ENCODE measurements around the gene P2RY14. TPM values are rescaled to one million over a fixed set of nuclear protein-coding genes. Genes with fewer than 3 reads are reported as not detected.

Gene P2RY14
- total RNA-seq, 1 donor from 2014 or later: not detected

GRCh38 chr3:151307583-151308488 lies 29.5 kb upstream of the P2RY14 start:
- peaks cover 9% of the 10 kb centered on the region for H3K4me1 Mint-ChIP-seq (ENCODE audit: low read depth)
- H3K36me3 Mint-ChIP-seq (ENCODE audit: insufficient read depth): no peaks in the 10 kb centered on the region
- no peaks in the 10 kb centered on the region for H3K27me3 Mint-ChIP-seq
- no peak overlapping the region for H3K4me3 Mint-ChIP-seq (ENCODE audit: low read depth)
- H3K9me3 Mint-ChIP-seq (ENCODE audit: low read depth): no peaks in the 10 kb centered on the region
- no peak overlapping the region for H3K27ac Mint-ChIP-seq
- TF ChIP-seq, protein P1, sequence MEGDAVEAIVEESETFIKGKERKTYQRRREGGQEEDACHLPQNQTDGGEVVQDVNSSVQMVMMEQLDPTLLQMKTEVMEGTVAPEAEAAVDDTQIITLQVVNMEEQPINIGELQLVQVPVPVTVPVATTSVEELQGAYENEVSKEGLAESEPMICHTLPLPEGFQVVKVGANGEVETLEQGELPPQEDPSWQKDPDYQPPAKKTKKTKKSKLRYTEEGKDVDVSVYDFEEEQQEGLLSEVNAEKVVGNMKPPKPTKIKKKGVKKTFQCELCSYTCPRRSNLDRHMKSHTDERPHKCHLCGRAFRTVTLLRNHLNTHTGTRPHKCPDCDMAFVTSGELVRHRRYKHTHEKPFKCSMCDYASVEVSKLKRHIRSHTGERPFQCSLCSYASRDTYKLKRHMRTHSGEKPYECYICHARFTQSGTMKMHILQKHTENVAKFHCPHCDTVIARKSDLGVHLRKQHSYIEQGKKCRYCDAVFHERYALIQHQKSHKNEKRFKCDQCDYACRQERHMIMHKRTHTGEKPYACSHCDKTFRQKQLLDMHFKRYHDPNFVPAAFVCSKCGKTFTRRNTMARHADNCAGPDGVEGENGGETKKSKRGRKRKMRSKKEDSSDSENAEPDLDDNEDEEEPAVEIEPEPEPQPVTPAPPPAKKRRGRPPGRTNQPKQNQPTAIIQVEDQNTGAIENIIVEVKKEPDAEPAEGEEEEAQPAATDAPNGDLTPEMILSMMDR (IDR thresholded peaks at IDR 0.05; ENCODE audit: unreplicated experiment): no peak
- DNase-seq (ENCODE audit: low spot score, unreplicated experiment): no peak

DNA sequence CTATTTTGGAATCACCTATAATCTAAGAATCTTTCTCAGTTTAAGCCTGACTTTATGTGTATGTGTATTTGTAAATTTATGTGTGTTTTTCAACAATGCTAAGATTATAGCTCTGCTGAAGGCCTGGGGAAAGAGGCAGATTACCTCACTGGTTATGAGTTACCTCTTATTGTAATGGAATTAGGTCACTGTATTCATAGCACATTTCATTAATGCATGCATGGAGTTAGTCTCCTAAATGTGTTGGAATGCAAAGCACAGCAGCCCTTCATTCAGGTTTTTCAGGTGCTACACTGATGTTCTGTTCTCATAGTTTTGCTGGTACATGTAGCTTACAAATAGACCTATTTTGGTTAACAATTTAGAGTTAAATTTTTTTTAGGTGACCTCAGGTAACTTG lies 28.8 kb upstream of the P2RY14 start:
- H3K27ac Mint-ChIP-seq: no peak overlapping the region
- H3K27me3 Mint-ChIP-seq: no peaks in the 10 kb centered on the region
- H3K4me1 Mint-ChIP-seq (ENCODE audit: low read depth): peaks cover 9% of the 10 kb centered on the region
- H3K9me3 Mint-ChIP-seq (ENCODE audit: low read depth): no peaks in the 10 kb centered on the region
- H3K36me3 Mint-ChIP-seq (ENCODE audit: insufficient read depth): no peaks in the 10 kb centered on the region
- DNase-seq (ENCODE audit: low spot score, unreplicated experiment): no peak
- TF ChIP-seq, protein P1 (IDR thresholded peaks at IDR 0.05; ENCODE audit: unreplicated experiment): no peak
- no peak overlapping the region for H3K4me3 Mint-ChIP-seq (ENCODE audit: low read depth)

GRCh38 chr3:151306168-151306810 lies 27.9 kb upstream of the P2RY14 start:
- H3K4me1 Mint-ChIP-seq (ENCODE audit: low read depth): peaks cover 9% of the 10 kb centered on the region

DNA sequence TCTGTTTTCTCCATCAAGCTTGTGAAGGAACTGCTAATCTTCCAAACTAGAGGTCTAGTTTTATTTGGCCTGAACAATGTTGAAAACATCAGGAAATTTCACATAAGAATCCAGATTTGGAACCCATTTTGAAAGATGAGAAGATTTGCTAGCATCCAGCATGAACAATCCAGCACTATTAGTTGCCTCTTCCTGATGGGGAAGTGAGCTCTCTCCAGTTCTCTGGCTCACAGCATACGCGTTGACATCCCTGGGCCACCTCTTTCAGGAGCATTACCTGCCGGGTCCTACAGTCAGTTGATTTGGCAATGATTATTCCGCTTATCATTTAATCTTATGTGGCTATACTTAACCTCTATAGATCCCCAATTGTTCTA lies 27.4 kb upstream of the P2RY14 start:
- no peak for DNase-seq (ENCODE audit: low spot score, unreplicated experiment)
- H3K27me3 Mint-ChIP-seq: no peaks in the 10 kb centered on the region
- H3K4me1 Mint-ChIP-seq (ENCODE audit: low read depth): peaks cover 9% of the 10 kb centered on the region
- TF ChIP-seq, protein P1 (IDR thresholded peaks at IDR 0.05; ENCODE audit: unreplicated experiment): no peak
- no peaks in the 10 kb centered on the region for H3K36me3 Mint-ChIP-seq (ENCODE audit: insufficient read depth)
- peak overlapping the region; percentile 8 for H3K27ac Mint-ChIP-seq
- H3K9me3 Mint-ChIP-seq (ENCODE audit: low read depth): no peaks in the 10 kb centered on the region
- H3K4me3 Mint-ChIP-seq (ENCODE audit: low read depth): no peak overlapping the region

More at GRCh38 chr3:151306168-151306810, 27.9 kb upstream of the P2RY14 start:
- H3K27ac Mint-ChIP-seq: peak overlapping the region; percentile 8
- no peak for DNase-seq (ENCODE audit: low spot score, unreplicated experiment)
- no peaks in the 10 kb centered on the region for H3K27me3 Mint-ChIP-seq
- TF ChIP-seq, protein P1 (IDR thresholded peaks at IDR 0.05; ENCODE audit: unreplicated experiment): no peak
- H3K36me3 Mint-ChIP-seq (ENCODE audit: insufficient read depth): no peaks in the 10 kb centered on the region
- H3K4me3 Mint-ChIP-seq (ENCODE audit: low read depth): no peak overlapping the region
- H3K9me3 Mint-ChIP-seq (ENCODE audit: low read depth): no peaks in the 10 kb centered on the region

DNA sequence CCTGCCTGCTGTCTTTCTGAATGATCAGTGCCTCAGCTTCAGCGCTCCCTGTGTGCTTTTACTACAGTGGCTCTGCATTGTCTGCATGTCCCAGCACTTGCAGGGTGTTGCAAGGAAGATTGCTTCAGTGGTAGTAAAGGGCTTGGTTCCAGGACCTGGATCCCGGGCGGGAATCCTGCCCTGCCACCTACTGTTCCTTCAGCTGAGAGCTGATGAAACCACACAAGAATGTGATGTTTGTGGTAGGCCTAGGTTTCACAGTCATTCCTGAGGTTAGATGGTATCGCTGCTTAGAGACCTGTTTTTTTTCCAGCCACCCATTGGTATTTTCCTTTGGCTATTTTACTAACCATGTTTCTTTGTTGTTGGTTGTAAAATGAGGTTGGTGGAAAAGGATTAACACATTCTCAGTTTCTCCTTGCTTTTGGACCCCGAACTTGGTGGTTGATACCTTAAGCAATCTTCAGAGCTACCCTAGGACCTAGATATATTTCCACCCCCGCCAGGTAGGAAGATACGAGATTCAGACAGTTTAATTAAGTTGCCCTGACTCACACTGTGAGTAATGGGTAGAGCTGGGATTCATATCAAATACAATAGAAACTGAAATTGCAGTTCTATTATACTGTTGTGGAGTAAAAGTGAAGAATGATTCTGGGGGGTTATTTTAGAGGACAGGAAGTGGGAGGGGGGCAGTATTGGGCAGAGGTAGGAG lies 26.9 kb upstream of the P2RY14 start:
- Mint-ChIP-seq H3K4me1 (ENCODE audit: low read depth) (peaks cover 9% of the 10 kb centered on the region), H3K27ac (peak overlapping the region; percentile 93), H3K36me3 (ENCODE audit: insufficient read depth) (no peaks in the 10 kb centered on the region), H3K4me3 (ENCODE audit: low read depth) (no peak overlapping the region), H3K27me3 (no peaks in the 10 kb centered on the region), H3K9me3 (ENCODE audit: low read depth) (no peaks in the 10 kb centered on the region)
- TF ChIP-seq, protein P1 (IDR thresholded peaks at IDR 0.05; ENCODE audit: unreplicated experiment): no peak
- peak; percentile 13 for DNase-seq (ENCODE audit: low spot score, unreplicated experiment)

Data from progenitor cell of endocrine pancreas (in vitro differentiated cells).